HepG2 (cell line): ENCODE measurements around the gene TGM1. TPM values are rescaled to one million over a fixed set of nuclear protein-coding genes. Genes with fewer than 3 reads are reported as not detected.

Experiments
- HHEX ChIP-seq: IDR thresholded peaks from 2 replicates; pipeline ENCODE4 v1.6.1; 2016; ENCODE audit warnings: control low read depth
- MATR3 ChIP-seq: sonication (generic); formaldehyde crosslinking; IDR thresholded peaks from 2 replicates; pipeline ENCODE4 v1.4.0; 2020; ENCODE audit warnings: missing genetic modification reagents
- NFIB ChIP-seq: sonication (generic); formaldehyde crosslinking; IDR thresholded peaks from 2 replicates; pipeline ENCODE4 v1.9.0; 2021; ENCODE audit warnings: missing genetic modification reagents, mild to moderate bottlenecking, borderline replicate concordance
- NONO ChIP-seq, 2 experiments: fragments of 450-650 bp in 1 of 2; sonication (generic) in 1 of 2; formaldehyde crosslinking in 1 of 2; IDR thresholded peaks in 1 of 2; conservative IDR thresholded peaks in 1 of 2; 2 replicates each; pipeline versions ENCODE4 v1.6.1 to v1.8.0; 2017 to 2022; ENCODE audit warnings: mild to moderate bottlenecking in 1 of 2, missing genetic modification reagents in 1 of 2, moderate library complexity in 1 of 2
- ONECUT2 ChIP-seq: sonication (generic); formaldehyde crosslinking; IDR thresholded peaks from 2 replicates; pipeline ENCODE4 v1.4.0; 2020; ENCODE audit warnings: missing genetic modification reagents
- POGZ ChIP-seq: sonication (generic); formaldehyde crosslinking; IDR thresholded peaks from 2 replicates; pipeline ENCODE4 v1.4.0; 2020; ENCODE audit warnings: mild to moderate bottlenecking, missing genetic modification reagents
- RNF2 ChIP-seq: fragments of 450-650 bp; conservative IDR thresholded peaks from 2 replicates; pipeline ENCODE4 v1.6.1; 2016; ENCODE audit warnings: low read depth
- ZBTB8A ChIP-seq: sonication (generic); formaldehyde crosslinking; IDR thresholded peaks from 2 replicates; pipeline ENCODE4 v1.4.0; 2020; ENCODE audit warnings: mild to moderate bottlenecking, low read depth, missing genetic modification reagents, borderline replicate concordance
- ZNF207 ChIP-seq: fragments of 450-650 bp; IDR thresholded peaks from 2 replicates; pipeline ENCODE4 v1.6.1; 2016; ENCODE audit warnings: antibody characterized with exemption, borderline replicate concordance
- ZNF274 ChIP-seq: sonication (generic); formaldehyde crosslinking; IDR thresholded peaks from 2 replicates; pipeline ENCODE4 v1.5.1; 2020; ENCODE audit warnings: mild to moderate bottlenecking, missing genetic modification reagents
- ZNF446 ChIP-seq: sonication (generic); formaldehyde crosslinking; IDR thresholded peaks from 2 replicates; pipeline ENCODE4 v1.5.0; 2020; ENCODE audit warnings: mild to moderate bottlenecking, missing genetic modification reagents
- ZNF569 ChIP-seq: sonication (generic); formaldehyde crosslinking; IDR thresholded peaks from 2 replicates; pipeline ENCODE4 v1.5.0; 2020; ENCODE audit warnings: mild to moderate bottlenecking, missing genetic modification reagents, moderate library complexity, borderline replicate concordance
- ZNF772 ChIP-seq: sonication (generic); formaldehyde crosslinking; IDR thresholded peaks from 2 replicates; pipeline ENCODE4 v1.5.0; 2020; ENCODE audit warnings: mild to moderate bottlenecking, missing genetic modification reagents
- ZSCAN22 ChIP-seq: sonication (generic); formaldehyde crosslinking; IDR thresholded peaks from 2 replicates; pipeline ENCODE4 v1.4.0; 2020; ENCODE audit warnings: mild to moderate bottlenecking, missing genetic modification reagents
- polyA plus RNA-seq, 8 experiments: library from polyadenylated mRNA; depleted of rRNA in 3 of 8; stranded (reverse) in 7 of 8; unstranded in 1 of 8; fragments of >200 nt; fragmentation: Illumina TruSeq in 4 of 8; extraction: Trizol in 4 of 8; gene quantifications; 2 replicates each; pipeline versions ENCODE4 v1.2.1 to v1.2.3, GENCODE V29; 2011 to 2016; ENCODE audit warnings: low read depth in 4 of 8, missing spikeins in 1 of 8, mixed read lengths in 1 of 8; ENCODE audit not compliant: insufficient read depth in 1 of 8
- total RNA-seq, 5 experiments: library from RNA; depleted of rRNA; stranded (reverse); fragments of >200 nt; fragmentation: Illumina TruSeq; extraction: Trizol; gene quantifications; 2 replicates each; pipeline ENCODE4 v1.2.3, GENCODE V29; 2016; ENCODE audit warnings: low read depth in 1 of 5
- TF ChIP-seq, protein P1 (sequence below): sonication (generic); formaldehyde crosslinking; IDR thresholded peaks from 2 replicates; pipeline ENCODE4 v1.8.0; 2022; ENCODE audit warnings: low read depth, missing genetic modification reagents
- TF ChIP-seq, protein P2 (sequence below): IDR thresholded peaks from 2 replicates; pipeline ENCODE4 v1.6.1; 2016; ENCODE audit warnings: low read depth, borderline replicate concordance
- TF ChIP-seq, protein P3 (sequence below): sonication (generic); formaldehyde crosslinking; IDR thresholded peaks from 2 replicates; pipeline ENCODE4 v1.4.0; 2020; ENCODE audit warnings: missing genetic modification reagents, borderline replicate concordance
- TF ChIP-seq, protein P4 (sequence below): sonication (generic); formaldehyde crosslinking; IDR thresholded peaks from 2 replicates; pipeline ENCODE4 v1.8.0; 2022; ENCODE audit warnings: missing genetic modification reagents, low read depth, mild to moderate bottlenecking, borderline replicate concordance
- TF ChIP-seq, protein P5 (sequence below): sonication (generic); formaldehyde crosslinking; IDR thresholded peaks from 2 replicates; pipeline ENCODE4 v1.4.0; 2020; ENCODE audit warnings: mild to moderate bottlenecking, missing genetic modification reagents, borderline replicate concordance
- TF ChIP-seq, protein P6 (sequence below): sonication (generic); formaldehyde crosslinking; IDR thresholded peaks from 2 replicates; pipeline ENCODE4 v1.4.0; 2020; ENCODE audit warnings: missing genetic modification reagents; ENCODE audit errors: not compliant biosample characterization

Gene TGM1
- total and polyA plus RNA-seq, 2 of the 13 experiments (the other 11 are each of a cell fraction or from before 2014, with no cell fraction given) = 3.2 to 10.6 TPM

DNA sequence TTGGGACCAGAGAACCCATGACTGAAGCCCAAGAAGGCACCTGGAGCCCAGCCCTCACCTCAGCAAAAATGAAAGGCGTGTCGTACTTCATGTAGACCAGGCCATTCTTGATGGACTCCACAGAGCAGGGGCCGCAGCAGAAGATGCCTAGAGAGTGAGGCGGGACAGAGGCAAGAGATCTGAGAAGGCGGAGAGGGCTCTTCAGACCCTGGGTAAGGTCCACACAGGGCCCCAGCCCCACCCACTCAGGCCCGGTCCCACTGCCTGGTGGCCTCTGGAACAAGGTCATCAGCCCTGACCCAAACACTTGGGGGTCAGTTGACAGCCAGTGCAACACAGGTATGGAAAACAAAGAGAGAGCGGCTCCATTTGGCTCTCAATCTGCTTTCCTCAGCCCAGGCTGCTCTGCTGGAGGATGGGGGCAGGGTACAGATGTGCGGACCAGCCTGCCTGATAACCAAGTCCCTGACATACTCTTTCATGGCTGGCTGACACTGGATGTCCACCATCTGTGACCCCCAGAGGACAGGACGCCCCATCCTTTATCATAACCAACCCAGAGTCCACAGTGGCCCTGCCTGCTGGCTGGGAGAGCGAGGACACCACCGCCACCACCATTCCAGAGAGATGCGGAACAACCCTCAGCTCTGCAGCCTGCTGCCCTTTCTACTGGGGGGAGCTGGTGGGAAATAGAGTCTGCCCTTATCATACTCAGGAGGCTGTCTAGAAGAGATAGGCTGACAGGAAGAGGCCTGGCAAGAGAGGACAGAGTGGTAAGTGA is 6.9 kb downstream of the TGM1 start (continued):
- TF ChIP-seq NONO (IDR thresholded peaks at IDR 0.05) = no peak
- peak; percentile 80 for TF ChIP-seq NONO (CRISPR knock-in tag; conservative IDR thresholded peaks at IDR 0.05)
- TF ChIP-seq ZBTB8A (CRISPR knock-in tag) = no peak
- no peak for TF ChIP-seq RNF2
- no peak; the same call in 1 of the 2 replicates for TF ChIP-seq ZNF274 (CRISPR knock-in tag)
- TF ChIP-seq HHEX = peak; percentile 91
- peak; percentile 61 for TF ChIP-seq ZNF446 (CRISPR knock-in tag)
- TF ChIP-seq ZNF569 (CRISPR knock-in tag) = no peak
- no peak for TF ChIP-seq MATR3 (CRISPR knock-in tag)
- peak; percentile 64; the same call in 1 of the 2 replicates for TF ChIP-seq POGZ (CRISPR knock-in tag)
- TF ChIP-seq, protein P1, sequence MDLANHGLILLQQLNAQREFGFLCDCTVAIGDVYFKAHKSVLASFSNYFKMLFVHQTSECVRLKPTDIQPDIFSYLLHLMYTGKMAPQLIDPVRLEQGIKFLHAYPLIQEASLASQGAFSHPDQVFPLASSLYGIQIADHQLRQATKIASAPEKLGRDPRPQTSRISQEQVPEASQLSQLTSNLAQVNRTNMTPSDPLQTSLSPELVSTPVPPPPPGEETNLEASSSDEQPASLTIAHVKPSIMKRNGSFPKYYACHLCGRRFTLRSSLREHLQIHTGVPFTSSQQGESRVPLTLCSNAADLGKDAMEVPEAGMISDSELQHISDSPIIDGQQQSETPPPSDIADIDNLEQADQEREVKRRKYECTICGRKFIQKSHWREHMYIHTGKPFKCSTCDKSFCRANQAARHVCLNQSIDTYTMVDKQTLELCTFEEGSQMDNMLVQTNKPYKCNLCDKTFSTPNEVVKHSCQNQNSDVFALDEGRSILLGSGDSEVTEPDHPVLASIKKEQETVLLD (CRISPR knock-in tag) = no peak
- TF ChIP-seq, protein P2, sequence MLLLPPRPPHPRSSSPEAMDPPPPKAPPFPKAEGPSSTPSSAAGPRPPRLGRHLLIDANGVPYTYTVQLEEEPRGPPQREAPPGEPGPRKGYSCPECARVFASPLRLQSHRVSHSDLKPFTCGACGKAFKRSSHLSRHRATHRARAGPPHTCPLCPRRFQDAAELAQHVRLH (CRISPR knock-in tag) = no peak
- TF ChIP-seq, protein P3, sequence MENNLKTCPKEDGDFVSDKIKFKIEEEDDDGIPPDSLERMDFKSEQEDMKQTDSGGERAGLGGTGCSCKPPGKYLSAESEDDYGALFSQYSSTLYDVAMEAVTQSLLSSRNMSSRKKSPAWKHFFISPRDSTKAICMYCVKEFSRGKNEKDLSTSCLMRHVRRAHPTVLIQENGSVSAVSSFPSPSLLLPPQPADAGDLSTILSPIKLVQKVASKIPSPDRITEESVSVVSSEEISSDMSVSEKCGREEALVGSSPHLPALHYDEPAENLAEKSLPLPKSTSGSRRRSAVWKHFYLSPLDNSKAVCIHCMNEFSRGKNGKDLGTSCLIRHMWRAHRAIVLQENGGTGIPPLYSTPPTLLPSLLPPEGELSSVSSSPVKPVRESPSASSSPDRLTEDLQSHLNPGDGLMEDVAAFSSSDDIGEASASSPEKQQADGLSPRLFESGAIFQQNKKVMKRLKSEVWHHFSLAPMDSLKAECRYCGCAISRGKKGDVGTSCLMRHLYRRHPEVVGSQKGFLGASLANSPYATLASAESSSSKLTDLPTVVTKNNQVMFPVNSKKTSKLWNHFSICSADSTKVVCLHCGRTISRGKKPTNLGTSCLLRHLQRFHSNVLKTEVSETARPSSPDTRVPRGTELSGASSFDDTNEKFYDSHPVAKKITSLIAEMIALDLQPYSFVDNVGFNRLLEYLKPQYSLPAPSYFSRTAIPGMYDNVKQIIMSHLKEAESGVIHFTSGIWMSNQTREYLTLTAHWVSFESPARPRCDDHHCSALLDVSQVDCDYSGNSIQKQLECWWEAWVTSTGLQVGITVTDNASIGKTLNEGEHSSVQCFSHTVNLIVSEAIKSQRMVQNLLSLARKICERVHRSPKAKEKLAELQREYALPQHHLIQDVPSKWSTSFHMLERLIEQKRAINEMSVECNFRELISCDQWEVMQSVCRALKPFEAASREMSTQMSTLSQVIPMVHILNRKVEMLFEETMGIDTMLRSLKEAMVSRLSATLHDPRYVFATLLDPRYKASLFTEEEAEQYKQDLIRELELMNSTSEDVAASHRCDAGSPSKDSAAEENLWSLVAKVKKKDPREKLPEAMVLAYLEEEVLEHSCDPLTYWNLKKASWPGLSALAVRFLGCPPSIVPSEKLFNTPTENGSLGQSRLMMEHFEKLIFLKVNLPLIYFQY = peak; percentile 91; the same call in 1 of the 2 replicates
- peak; percentile 55; the same call in 1 of the 2 replicates for TF ChIP-seq ZNF772 (CRISPR knock-in tag)
- TF ChIP-seq, protein P4, sequence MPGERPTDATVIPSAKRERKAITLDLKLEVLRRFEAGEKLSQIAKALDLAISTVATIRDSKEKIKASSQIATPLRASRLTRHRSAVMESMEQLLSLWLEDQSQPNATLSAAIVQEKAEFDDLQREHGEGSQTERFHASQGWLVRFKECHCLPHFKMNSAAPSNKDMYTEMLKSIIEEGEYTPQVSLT (CRISPR knock-in tag) = no peak
- TF ChIP-seq ZNF207 = no peak
- TF ChIP-seq, protein P5, sequence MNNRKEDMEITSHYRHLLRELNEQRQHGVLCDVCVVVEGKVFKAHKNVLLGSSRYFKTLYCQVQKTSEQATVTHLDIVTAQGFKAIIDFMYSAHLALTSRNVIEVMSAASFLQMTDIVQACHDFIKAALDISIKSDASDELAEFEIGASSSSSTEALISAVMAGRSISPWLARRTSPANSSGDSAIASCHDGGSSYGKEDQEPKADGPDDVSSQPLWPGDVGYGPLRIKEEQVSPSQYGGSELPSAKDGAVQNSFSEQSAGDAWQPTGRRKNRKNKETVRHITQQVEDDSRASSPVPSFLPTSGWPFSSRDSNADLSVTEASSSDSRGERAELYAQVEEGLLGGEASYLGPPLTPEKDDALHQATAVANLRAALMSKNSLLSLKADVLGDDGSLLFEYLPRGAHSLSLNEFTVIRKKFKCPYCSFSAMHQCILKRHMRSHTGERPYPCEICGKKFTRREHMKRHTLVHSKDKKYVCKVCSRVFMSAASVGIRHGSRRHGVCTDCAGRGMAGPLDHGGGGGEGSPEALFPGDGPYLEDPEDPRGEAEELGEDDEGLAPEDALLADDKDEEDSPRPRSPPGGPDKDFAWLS (CRISPR knock-in tag) = no peak
- TF ChIP-seq ZSCAN22 (CRISPR knock-in tag) = no peak
- TF ChIP-seq, protein P6, sequence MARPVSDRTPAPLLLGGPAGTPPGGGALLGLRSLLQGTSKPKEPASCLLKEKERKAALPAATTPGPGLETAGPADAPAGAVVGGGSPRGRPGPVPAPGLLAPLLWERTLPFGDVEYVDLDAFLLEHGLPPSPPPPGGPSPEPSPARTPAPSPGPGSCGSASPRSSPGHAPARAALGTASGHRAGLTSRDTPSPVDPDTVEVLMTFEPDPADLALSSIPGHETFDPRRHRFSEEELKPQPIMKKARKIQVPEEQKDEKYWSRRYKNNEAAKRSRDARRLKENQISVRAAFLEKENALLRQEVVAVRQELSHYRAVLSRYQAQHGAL (CRISPR knock-in tag) = no peak
- no peak for TF ChIP-seq ONECUT2 (CRISPR knock-in tag)
- 0 out of 2 replicates have a peak, but pooled peaks have one; percentile 54 for TF ChIP-seq NFIB (CRISPR knock-in tag)
